ENCODE measurements around the gene RBM47.

RBM47 gene

DNA sequence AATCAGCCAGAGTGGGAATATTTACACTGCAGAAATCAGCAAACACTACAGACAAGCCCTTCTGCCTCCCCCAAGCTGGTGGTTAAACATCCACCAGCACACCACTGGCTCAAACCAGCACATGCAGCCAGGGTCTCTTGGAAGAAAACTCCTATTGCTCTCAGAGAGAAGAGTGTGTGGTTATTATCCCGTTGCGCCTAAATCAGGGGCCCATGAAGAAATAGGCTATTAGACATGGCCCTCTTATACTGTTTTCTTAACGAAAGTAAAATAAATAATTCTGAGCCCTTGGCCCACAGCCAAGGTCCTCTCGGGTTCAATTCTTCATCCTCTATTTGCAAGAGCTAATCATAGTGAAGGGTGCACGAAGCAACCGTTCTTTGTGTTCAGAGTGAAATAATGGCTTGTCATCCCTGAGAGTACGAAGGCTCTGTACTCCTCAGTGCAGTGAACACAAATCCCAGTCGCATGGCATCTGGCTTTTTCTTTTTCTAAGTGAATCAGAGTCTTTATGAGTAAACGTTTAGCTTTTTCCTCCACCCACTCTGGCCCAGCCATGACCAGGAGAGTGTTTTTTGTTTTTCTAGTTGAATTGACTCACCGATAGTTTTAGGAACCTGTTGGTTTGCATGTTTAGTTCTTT lies 33.4 kb upstream of the RBM47 start:
- no peak overlapping the region for H3K4me3 ChIP-seq (ENCODE audit: low read length)
- TF ChIP-seq, protein P1, sequence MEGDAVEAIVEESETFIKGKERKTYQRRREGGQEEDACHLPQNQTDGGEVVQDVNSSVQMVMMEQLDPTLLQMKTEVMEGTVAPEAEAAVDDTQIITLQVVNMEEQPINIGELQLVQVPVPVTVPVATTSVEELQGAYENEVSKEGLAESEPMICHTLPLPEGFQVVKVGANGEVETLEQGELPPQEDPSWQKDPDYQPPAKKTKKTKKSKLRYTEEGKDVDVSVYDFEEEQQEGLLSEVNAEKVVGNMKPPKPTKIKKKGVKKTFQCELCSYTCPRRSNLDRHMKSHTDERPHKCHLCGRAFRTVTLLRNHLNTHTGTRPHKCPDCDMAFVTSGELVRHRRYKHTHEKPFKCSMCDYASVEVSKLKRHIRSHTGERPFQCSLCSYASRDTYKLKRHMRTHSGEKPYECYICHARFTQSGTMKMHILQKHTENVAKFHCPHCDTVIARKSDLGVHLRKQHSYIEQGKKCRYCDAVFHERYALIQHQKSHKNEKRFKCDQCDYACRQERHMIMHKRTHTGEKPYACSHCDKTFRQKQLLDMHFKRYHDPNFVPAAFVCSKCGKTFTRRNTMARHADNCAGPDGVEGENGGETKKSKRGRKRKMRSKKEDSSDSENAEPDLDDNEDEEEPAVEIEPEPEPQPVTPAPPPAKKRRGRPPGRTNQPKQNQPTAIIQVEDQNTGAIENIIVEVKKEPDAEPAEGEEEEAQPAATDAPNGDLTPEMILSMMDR (conservative IDR thresholded peaks at IDR 0.05; ENCODE audit: low read length), result no peak
- peak; percentile 48 for DNase-seq (ENCODE audit: low read depth)

- no peak overlapping the region for H3K4me3 ChIP-seq (ENCODE audit: low read length)
- no peak for DNase-seq (ENCODE audit: low read depth)
- TF ChIP-seq, protein P1 (conservative IDR thresholded peaks at IDR 0.05; ENCODE audit: low read length), result no peak
Observed at GRCh38 chr4:40661803-40662202, 32.1 kb upstream of the RBM47 start.

DNA sequence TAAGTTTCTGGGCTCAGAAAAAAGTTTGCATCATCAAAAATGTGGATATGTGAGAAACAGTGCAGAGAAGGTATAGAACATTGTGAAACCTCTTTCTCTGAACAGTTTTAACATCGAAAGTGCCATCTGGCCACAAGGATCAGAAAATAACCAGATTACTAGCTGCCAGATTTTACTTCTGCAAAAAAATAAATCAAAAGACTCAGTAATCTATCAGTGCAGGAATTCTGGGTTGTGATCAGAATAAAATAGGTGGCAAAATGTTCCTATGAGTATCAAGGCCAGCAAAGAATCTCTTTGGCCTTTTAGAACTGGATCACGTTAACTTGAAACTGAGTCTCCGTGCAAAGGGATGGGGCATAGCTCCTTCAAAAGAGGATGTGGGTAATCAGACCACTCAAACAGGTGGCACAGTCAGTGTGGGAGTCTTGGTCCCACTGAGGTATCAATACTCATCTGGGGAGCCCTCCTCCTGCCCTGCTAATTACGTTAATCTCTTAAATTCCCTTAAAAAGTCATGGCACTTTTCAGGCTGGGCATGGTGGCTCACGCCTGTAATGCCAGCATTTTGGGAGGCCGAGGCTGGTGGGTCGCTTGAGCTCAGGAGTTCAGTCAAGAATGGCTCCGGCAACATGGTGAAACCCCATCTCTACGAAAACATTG lies 26.7 kb upstream of the RBM47 start:
- no peak overlapping the region for H3K4me3 ChIP-seq (ENCODE audit: low read length)
- TF ChIP-seq, protein P1 (conservative IDR thresholded peaks at IDR 0.05; ENCODE audit: low read length), result no peak
- DNase-seq (ENCODE audit: low read depth), result no peak

- TF ChIP-seq, protein P1 (conservative IDR thresholded peaks at IDR 0.05; ENCODE audit: low read length), result no peak
Observed at GRCh38 chr4:40651280-40651679, 21.6 kb upstream of the RBM47 start.

GRCh38 chr4:40649321-40649720 lies 19.7 kb upstream of the RBM47 start:
- TF ChIP-seq, protein P1 (conservative IDR thresholded peaks at IDR 0.05; ENCODE audit: low read length), result no peak
- no peak overlapping the region for H3K4me3 ChIP-seq (ENCODE audit: low read length)
- no peak for DNase-seq (ENCODE audit: low read depth)

More at GRCh38 chr4:40651280-40651679, 21.6 kb upstream of the RBM47 start:
- no peak for DNase-seq (ENCODE audit: low read depth)
- H3K4me3 ChIP-seq (ENCODE audit: low read length), result no peak overlapping the region

- no peak overlapping the region for H3K4me3 ChIP-seq (ENCODE audit: low read length)
- DNase-seq (ENCODE audit: low read depth), result no peak
- TF ChIP-seq, protein P1 (conservative IDR thresholded peaks at IDR 0.05; ENCODE audit: low read length), result no peak
Observed at GRCh38 chr4:40648742-40649281, 19.1 kb upstream of the RBM47 start.

DNA sequence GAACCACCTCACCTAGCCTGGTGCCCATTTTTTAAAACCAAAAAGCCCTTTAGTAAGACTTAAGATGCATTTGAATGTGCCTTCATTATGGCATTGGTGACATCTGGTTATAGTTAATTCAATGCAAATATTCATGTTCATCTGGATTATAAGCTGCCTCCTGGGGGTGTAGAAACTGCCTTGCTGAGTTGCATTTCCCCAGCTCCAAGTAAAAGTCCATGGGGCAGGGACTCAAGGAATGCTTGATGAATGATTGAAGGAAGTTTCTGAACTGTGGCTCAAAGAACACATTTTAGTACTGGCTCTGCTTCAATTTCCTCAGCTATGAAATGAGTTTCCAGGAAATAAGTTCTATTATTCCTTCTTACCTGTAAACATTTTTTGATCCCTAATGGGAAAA lies 18.5 kb upstream of the RBM47 start:
- no peak overlapping the region for H3K4me3 ChIP-seq (ENCODE audit: low read length)
- no peak for DNase-seq (ENCODE audit: low read depth)
- TF ChIP-seq, protein P1 (conservative IDR thresholded peaks at IDR 0.05; ENCODE audit: low read length), result no peak
